Panc1 (cell line): ENCODE measurements around the gene SRGAP2C. TPM values are rescaled to one million over a fixed set of nuclear protein-coding genes. Genes with fewer than 3 reads are reported as not detected.
"Not testable (repeated sequence)": the region's sequence is repeated elsewhere in the genome, so short reads cannot be mapped to it uniquely, and the experiment has no call there.

Experiments
- ATAC-seq: fragments of 200-7000 bp; cut with Tn5 transposase; 2 replicates; pipeline ENCODE4 v1.9.1; 2020; ENCODE audit warnings: mild to moderate bottlenecking, moderate library complexity
- BruUV-seq: library from RNA; stranded (reverse); fragments of 400-500 nt; replicated peaks from 2 replicates; lab custom pipeline; 2021; lab: Mats Ljungman, UMichigan
- CTCF ChIA-PET: fragments of 300-600 bp; sonication (Branson Sonifier 250); formaldehyde crosslinking; loops from one replicate; lab custom pipeline; 2022; ENCODE audit warnings: antibody characterized with exemption; lab: Charles Lee
- POLR2A ChIA-PET: fragments of 300-600 bp; sonication (Branson Sonifier 250); formaldehyde crosslinking; loops from one replicate; lab custom pipeline; 2022; ENCODE audit warnings: antibody characterized with exemption; lab: Charles Lee
- DNase-seq: peaks from one replicate; pipeline ENCODE4 v3.0.0-alpha.2; 2010; ENCODE audit warnings: low read depth, low spot score
- H3K27ac ChIP-seq: 2 replicates; pipeline ENCODE4 v1.5.1; 2011; ENCODE audit warnings: mild to moderate bottlenecking, low read length, inconsistent platforms
- H3K27me3 ChIP-seq: fragments of 200-500 bp; sonication (Bioruptor generic); 2 replicates; pipeline ENCODE4 v1.6.0; 2014; ENCODE audit warnings: low read length, inconsistent platforms; ENCODE audit not compliant: control insufficient read depth, insufficient read depth
- H3K36me3 ChIP-seq: fragments of 200-500 bp; sonication (Bioruptor generic); 2 replicates; pipeline ENCODE4 v1.5.1; 2014; ENCODE audit warnings: inconsistent platforms, mild to moderate bottlenecking, low read length, moderate library complexity; ENCODE audit not compliant: control insufficient read depth, insufficient read depth
- H3K4me1 ChIP-seq: 2 replicates; pipeline ENCODE4 v1.5.1; 2011; ENCODE audit warnings: inconsistent platforms, mild to moderate bottlenecking, low read length, moderate library complexity; ENCODE audit not compliant: control insufficient read depth, insufficient read depth
- H3K4me3 ChIP-seq, 2 experiments: 2 replicates each; pipeline ENCODE4 v1.5.1; 2011 to 2012; ENCODE audit warnings: low read depth in 2 of 2, low read length in 2 of 2, mild to moderate bottlenecking in 2 of 2, inconsistent platforms in 1 of 2, moderate library complexity in 1 of 2
- H3K9me3 ChIP-seq: fragments of 200-500 bp; sonication (Bioruptor generic); 2 replicates; pipeline ENCODE4 v1.5.1; 2014; ENCODE audit warnings: low read depth, mild to moderate bottlenecking, inconsistent platforms, low read length, moderate library complexity; ENCODE audit not compliant: control insufficient read depth, insufficient read depth
- in situ Hi-C: cut with HindIII; loops from 2 replicates; pipeline ENCODE4 v1.10.0; 2016; ENCODE audit warnings: low sequenced_read_pairs, low pct_unique_long_range_greater_than_20kb
- intact Hi-C: fragments of 100-400 bp; cut with micrococcal nuclease; formaldehyde crosslinking; loops from one replicate; pipeline ENCODE4 v1.10.0; 2022; ENCODE audit not compliant: unreplicated experiment
- total RNA-seq: library from RNA; stranded (reverse); gene quantifications from one replicate; pipeline ENCODE4 v1.2.1, GENCODE V29; 2021; ENCODE audit not compliant: unreplicated experiment

SRGAP2C gene
- total RNA-seq, 1 experiment from 2014 or later, result 50.5 TPM

DNA sequence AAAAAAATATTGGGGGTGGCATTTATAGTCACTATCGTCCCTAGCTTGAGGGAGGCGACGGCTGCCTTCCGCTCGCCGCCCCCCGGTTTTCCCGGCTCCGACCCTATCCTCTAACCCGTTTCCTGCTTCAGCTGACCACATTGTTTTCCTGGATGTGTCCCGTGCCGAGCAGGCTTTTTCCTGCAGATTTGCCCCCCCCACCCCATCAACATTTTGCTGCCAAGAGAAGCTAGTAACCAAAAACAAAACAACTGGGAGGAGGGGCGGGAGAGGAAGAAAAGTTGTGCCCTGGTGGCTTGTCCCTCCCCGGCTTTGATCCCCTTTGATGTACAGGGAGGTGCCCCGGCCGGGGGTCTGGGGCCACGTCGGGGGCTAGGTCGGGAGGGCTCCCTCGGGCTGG is 1.4 kb downstream of the SRGAP2C start:
- H3K4me3 ChIP-seq, result peak overlapping the region; percentile 15 to 18; a peak in 2 of 4 replicates
- H3K27ac ChIP-seq, POLR2A ChIA-PET, H3K36me3 ChIP-seq, ATAC-seq, in situ Hi-C loops, H3K4me1 ChIP-seq, intact Hi-C loops, CTCF ChIA-PET, H3K9me3 ChIP-seq, BruUV-seq, DNase-seq, H3K27me3 ChIP-seq: not testable (repeated sequence)

DNA sequence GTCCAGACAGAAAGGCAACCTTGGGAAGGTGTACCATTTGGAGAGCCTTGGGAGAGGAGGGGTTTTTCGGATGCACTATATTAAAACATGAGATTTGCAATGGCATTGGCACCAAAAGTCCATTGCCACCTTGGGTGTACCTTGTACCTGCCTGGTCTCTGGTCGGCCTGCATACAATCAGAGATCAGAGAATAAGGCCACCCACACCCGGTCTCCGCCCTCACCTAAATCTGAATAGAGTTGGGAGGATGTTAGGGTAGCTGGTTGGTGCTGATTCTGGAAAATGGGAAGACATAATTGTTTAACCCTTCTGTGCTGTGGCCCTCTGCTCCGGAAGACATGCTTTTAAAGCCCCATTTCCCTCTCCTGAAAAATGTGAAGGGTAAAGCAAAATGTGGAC is 3.1 kb downstream of the SRGAP2C start:
- DNase-seq, POLR2A ChIA-PET, H3K36me3 ChIP-seq, H3K4me1 ChIP-seq, ATAC-seq, H3K27ac ChIP-seq, H3K9me3 ChIP-seq, H3K27me3 ChIP-seq, CTCF ChIA-PET, in situ Hi-C loops, intact Hi-C loops: not testable (repeated sequence)
- peak overlapping the region; percentile 20 to 30 for H3K4me3 ChIP-seq
- TSS peak; percentile 51 for BruUV-seq

GRCh38 chr1:121192512-121192911 is 7.7 kb downstream of the SRGAP2C start:
- H3K9me3 ChIP-seq, H3K27ac ChIP-seq, in situ Hi-C loops, H3K36me3 ChIP-seq, H3K4me1 ChIP-seq, CTCF ChIA-PET, ATAC-seq, H3K4me3 ChIP-seq, BruUV-seq, H3K27me3 ChIP-seq, intact Hi-C loops, DNase-seq, POLR2A ChIA-PET: not testable (repeated sequence)

GRCh38 chr1:121197095-121197882 is 12.5 kb downstream of the SRGAP2C start:
- DNase-seq, H3K36me3 ChIP-seq, H3K27ac ChIP-seq, ATAC-seq, CTCF ChIA-PET, intact Hi-C loops, in situ Hi-C loops, H3K9me3 ChIP-seq, POLR2A ChIA-PET, H3K27me3 ChIP-seq, H3K4me1 ChIP-seq, H3K4me3 ChIP-seq, BruUV-seq: not testable (repeated sequence)

DNA sequence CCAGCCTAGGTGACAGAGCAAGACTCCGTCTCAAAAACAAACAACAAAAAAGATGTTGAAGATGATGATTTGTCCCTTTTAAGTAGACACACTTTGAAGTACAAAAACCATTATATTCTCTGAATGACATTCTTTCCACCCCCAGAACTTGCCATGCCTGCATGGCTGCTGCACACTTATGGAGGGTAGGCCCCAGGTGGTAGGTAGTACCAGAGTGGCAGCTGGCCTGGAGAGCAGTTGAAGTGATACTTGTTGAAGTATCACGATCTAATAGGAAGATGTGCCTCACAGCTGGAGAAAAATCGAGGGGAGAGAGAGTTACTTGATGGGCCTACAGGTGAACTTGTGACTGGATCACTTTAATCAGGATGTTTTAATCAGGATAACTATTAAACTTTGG is 15.0 kb downstream of the SRGAP2C start:
- H3K27ac ChIP-seq, POLR2A ChIA-PET, H3K4me1 ChIP-seq, H3K27me3 ChIP-seq, ATAC-seq, CTCF ChIA-PET, BruUV-seq, intact Hi-C loops, H3K36me3 ChIP-seq, DNase-seq, in situ Hi-C loops, H3K9me3 ChIP-seq, H3K4me3 ChIP-seq: not testable (repeated sequence)

DNA sequence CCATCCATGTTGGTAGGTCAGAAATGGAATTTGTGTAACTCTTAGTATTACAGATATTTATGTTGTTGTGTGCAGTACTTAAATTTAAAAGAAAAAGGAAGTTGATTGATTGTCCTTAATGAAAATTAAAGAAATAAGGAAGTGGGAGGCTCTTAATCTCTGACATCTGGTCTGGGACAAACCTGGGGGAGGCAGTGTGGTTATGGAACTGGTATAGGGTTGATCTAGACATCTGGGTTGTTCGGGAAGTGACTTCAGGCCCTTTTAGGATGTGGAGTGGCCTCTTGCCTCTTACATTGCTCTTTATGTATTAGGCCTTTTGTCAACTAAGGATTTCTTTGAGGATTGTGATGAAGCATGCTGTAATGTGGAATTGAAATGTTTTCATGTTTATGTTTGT is 15.5 kb downstream of the SRGAP2C start:
- H3K27me3 ChIP-seq, H3K9me3 ChIP-seq, POLR2A ChIA-PET, CTCF ChIA-PET, H3K36me3 ChIP-seq, DNase-seq, H3K27ac ChIP-seq, intact Hi-C loops, H3K4me1 ChIP-seq, in situ Hi-C loops, H3K4me3 ChIP-seq, BruUV-seq, ATAC-seq: not testable (repeated sequence)

GRCh38 chr1:121200985-121201981 is 16.5 kb downstream of the SRGAP2C start:
- H3K4me1 ChIP-seq, intact Hi-C loops, ATAC-seq, H3K27me3 ChIP-seq, H3K27ac ChIP-seq, CTCF ChIA-PET, in situ Hi-C loops, H3K36me3 ChIP-seq, H3K9me3 ChIP-seq, H3K4me3 ChIP-seq, POLR2A ChIA-PET, DNase-seq: not testable (repeated sequence)
- TSS peak; percentile 32 for BruUV-seq
